Hepatocyte (in vitro differentiated cells): ENCODE measurements around the gene RECK. TPM values are rescaled to one million over a fixed set of nuclear protein-coding genes. Genes with fewer than 3 reads are reported as not detected.

Experiments used
- DNase-seq: peaks from one replicate; pipeline ENCODE4 v3.0.0-alpha.2; 2016; ENCODE audit warnings: low spot score
- H2AFZ ChIP-seq: fragments of 200-600 bp; sonication (generic); 2 replicates; pipeline ENCODE4 v1.6.0; 2016; ENCODE audit warnings: antibody characterized with exemption, mild to moderate bottlenecking
- H3K27ac ChIP-seq: fragments of 200-600 bp; sonication (generic); 2 replicates; pipeline ENCODE4 v1.5.1; 2016; ENCODE audit warnings: mild to moderate bottlenecking
- H3K27me3 ChIP-seq: fragments of 200-600 bp; sonication (generic); 2 replicates; pipeline ENCODE4 v1.6.1; 2016
- H3K36me3 ChIP-seq: fragments of 200-600 bp; sonication (generic); replicated peaks from 2 replicates; pipeline ENCODE4 v1.5.1; 2016; ENCODE audit warnings: low read depth; ENCODE audit not compliant: insufficient read depth
- H3K4me1 ChIP-seq: fragments of 200-600 bp; sonication (generic); 2 replicates; pipeline ENCODE4 v1.5.1; 2016; ENCODE audit warnings: mild to moderate bottlenecking, moderate library complexity; ENCODE audit not compliant: insufficient read depth
- H3K4me2 ChIP-seq: fragments of 200-600 bp; sonication (generic); 2 replicates; pipeline ENCODE4 v1.6.0; 2016
- H3K4me3 ChIP-seq: fragments of 200-600 bp; sonication (generic); 2 replicates; pipeline ENCODE4 v1.5.1; 2016; ENCODE audit warnings: mild to moderate bottlenecking
- H3K79me2 ChIP-seq: fragments of 200-600 bp; sonication (generic); 2 replicates; pipeline ENCODE4 v1.6.0; 2017; ENCODE audit warnings: mild to moderate bottlenecking
- H3K9me2 ChIP-seq: fragments of 200-600 bp; sonication (generic); replicated peaks from 2 replicates; pipeline ENCODE4 v1.6.0; 2017; ENCODE audit warnings: mild to moderate bottlenecking; ENCODE audit not compliant: insufficient read depth
- H3K9me3 ChIP-seq: fragments of 200-600 bp; sonication (generic); 2 replicates; pipeline ENCODE4 v1.5.1; 2016; ENCODE audit warnings: low read depth, mild to moderate bottlenecking
- H4K20me1 ChIP-seq: fragments of 200-600 bp; sonication (generic); 2 replicates; pipeline ENCODE4 v1.6.0; 2016; ENCODE audit warnings: mild to moderate bottlenecking; ENCODE audit not compliant: insufficient read depth, poor library complexity, severe bottlenecking
- CTCF ChIP-seq: fragments of 200-600 bp; sonication (generic); IDR thresholded peaks from 2 replicates; pipeline ENCODE4 v1.5.1; 2016; ENCODE audit warnings: antibody characterized with exemption, mild to moderate bottlenecking; ENCODE audit not compliant: poor library complexity
- EZH2 ChIP-seq: fragments of 200-600 bp; sonication (generic); IDR thresholded peaks from 2 replicates; pipeline ENCODE4 v1.6.1; 2016; ENCODE audit warnings: antibody characterized with exemption, mild to moderate bottlenecking, borderline replicate concordance
- EZH2phosphoT487 ChIP-seq: fragments of 200-600 bp; sonication (generic); IDR thresholded peaks from one replicate; pipeline ENCODE4 v1.6.1; 2018; ENCODE audit warnings: antibody characterized with exemption, mild to moderate bottlenecking, low read depth, moderate library complexity; ENCODE audit not compliant: unreplicated experiment, severe bottlenecking
- WGBS: methylation state at CpG from one replicate; pipeline ENCODE4 v1.1.6; 2016; ENCODE audit warnings: low lambda C conversion rate; ENCODE audit errors: missing lambda C conversion rate; 5-methylcytosine and 5-hydroxymethylcytosine counted together
- polyA plus RNA-seq: library from polyadenylated mRNA; unstranded; fragments of >200 nt; fragmentation: Nextera tagmentation; extraction: Ambion mirVana; gene quantifications from 2 replicates; pipeline ENCODE4 v1.2.1, GENCODE V29; 2016
- total RNA-seq: library from RNA; depleted of rRNA; stranded (reverse); fragments of >200 nt; gene quantifications from 2 replicates; pipeline ENCODE4 v1.2.3, GENCODE V29; 2014

The RECK gene
- total and polyA plus RNA-seq, 2 experiments from 2014 or later: 13.5 to 15.3 TPM

DNA sequence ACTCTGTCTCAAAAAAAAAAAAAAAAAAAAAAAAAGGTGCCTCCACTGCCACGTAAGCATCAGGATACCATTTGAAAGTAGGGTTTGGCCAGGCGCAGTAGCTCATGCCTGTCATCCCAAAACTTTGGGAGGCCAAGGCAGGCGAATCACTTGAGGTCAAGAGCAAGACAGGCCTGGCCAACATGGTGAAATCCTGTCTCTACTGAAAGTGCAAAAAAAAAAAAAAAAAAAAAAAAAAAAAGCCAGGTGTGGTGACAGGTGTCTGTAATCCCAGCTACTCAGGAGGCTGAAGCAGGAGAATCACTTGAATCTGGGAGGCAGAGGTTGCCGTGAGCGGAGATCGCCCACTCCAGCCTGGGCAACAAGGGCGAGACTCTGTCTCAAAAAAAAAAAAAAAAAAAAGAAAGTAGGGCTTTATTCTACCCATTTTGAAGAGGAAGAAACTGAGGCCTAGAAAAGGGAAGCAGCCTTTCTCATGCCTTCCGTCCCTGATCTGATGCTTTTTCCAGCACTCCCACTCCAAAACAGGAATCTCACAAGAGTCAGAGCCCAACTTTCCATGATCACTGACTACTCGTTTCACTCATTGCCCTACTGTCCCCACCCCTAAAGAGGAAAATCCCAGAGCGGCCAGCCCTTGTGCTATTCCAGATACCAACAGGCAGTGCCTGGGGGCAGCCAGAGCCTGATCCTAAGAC, 116.2 kb downstream of the RECK start:
- WGBS: 95% methylated on average over 10 of the region's 10 CpGs
- TF ChIP-seq CTCF (no peak), EZH2 (no peak), EZH2phosphoT487 (no peak)
- no peak for DNase-seq
- Histone ChIP-seq H3K4me2 (no peak overlapping the region), H3K4me3 (no peak overlapping the region), H3K4me1 (no peaks in the 10 kb centered on the region), H3K9me3 (no peaks in the 10 kb centered on the region), H3K36me3 (no peaks in the 10 kb centered on the region), H3K9me2 (no peaks in the 10 kb centered on the region), H3K79me2 (no peaks in the 10 kb centered on the region), H4K20me1 (no peaks in the 10 kb centered on the region), H3K27me3 (no peaks in the 10 kb centered on the region), H2AFZ (no peak overlapping the region), H3K27ac (no peak overlapping the region)

GRCh38 chr9:36153746-36154145, 117.0 kb downstream of the RECK start:
- no peak overlapping the region for H3K27ac ChIP-seq
- no peaks in the 10 kb centered on the region for H3K36me3 ChIP-seq
- TF ChIP-seq CTCF (no peak), EZH2 (no peak), EZH2phosphoT487 (no peak)
- H3K79me2 ChIP-seq: no peaks in the 10 kb centered on the region
- 85% methylated on average over 9 of the region's 9 CpGs for WGBS
- H3K9me3 ChIP-seq: no peaks in the 10 kb centered on the region
- H3K4me2 ChIP-seq: no peak overlapping the region
- H4K20me1 ChIP-seq: no peaks in the 10 kb centered on the region
- no peaks in the 10 kb centered on the region for H3K27me3 ChIP-seq
- H2AFZ ChIP-seq: no peak overlapping the region
- no peaks in the 10 kb centered on the region for H3K4me1 ChIP-seq
- no peak for DNase-seq
- no peaks in the 10 kb centered on the region for H3K9me2 ChIP-seq
- H3K4me3 ChIP-seq: no peak overlapping the region

DNA sequence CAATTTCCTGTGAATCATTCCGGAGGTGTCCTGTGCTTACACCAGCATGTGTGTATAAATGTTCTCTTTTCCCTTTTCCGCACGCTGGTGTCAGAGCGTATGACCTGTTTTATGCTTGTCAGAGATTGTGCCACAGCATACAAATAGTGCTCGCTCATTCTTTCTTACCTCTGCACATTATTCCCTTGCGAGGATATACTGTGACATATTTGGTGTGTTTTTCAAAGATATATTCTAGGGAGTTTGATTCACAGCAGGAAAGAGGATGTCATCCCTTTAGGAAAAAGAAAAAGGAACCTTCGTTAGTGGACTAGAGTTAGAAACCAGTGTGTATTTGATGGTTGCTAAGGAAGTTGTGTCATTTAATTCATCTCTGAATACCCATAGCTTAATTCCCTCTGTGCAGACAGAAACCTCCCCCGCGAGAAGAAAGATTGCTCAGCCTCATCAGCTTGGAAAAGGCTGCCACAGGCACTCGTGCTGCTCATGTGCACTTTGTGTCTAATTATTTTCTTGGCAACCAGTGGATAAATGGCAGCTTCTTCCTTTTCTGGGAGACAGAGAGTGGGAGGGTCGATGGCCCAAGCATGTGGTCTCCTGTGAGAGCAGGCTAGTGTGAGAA, 117.7 kb downstream of the RECK start:
- no peaks in the 10 kb centered on the region for H4K20me1 ChIP-seq
- H3K36me3 ChIP-seq: no peaks in the 10 kb centered on the region
- no peak overlapping the region for H3K4me3 ChIP-seq
- H3K27me3 ChIP-seq: no peaks in the 10 kb centered on the region
- peak overlapping the region; percentile 19 for H3K27ac ChIP-seq
- no peak overlapping the region for H2AFZ ChIP-seq
- H3K4me1 ChIP-seq: no peaks in the 10 kb centered on the region
- no peak overlapping the region for H3K4me2 ChIP-seq
- no peak for DNase-seq
- H3K9me2 ChIP-seq: no peaks in the 10 kb centered on the region
- WGBS: 73% methylated on average over 11 of the region's 11 CpGs
- H3K9me3 ChIP-seq: no peaks in the 10 kb centered on the region
- TF ChIP-seq EZH2phosphoT487 (no peak), CTCF (no peak), EZH2 (no peak)
- H3K79me2 ChIP-seq: no peaks in the 10 kb centered on the region
